GM19035 (cell line): ENCODE measurements around the gene MARK4.
"Not testable (repeated sequence)": the region's sequence is repeated elsewhere in the genome, so short reads cannot be mapped to it uniquely, and the experiment has no call there.

ENCODE experiments used
- ATAC-seq: cut with Tn5 transposase; IDR thresholded peaks from one replicate; pipeline ENCODE4 v1.9.1; 2021; ENCODE audit not compliant: unreplicated experiment

The MARK4 gene

DNA sequence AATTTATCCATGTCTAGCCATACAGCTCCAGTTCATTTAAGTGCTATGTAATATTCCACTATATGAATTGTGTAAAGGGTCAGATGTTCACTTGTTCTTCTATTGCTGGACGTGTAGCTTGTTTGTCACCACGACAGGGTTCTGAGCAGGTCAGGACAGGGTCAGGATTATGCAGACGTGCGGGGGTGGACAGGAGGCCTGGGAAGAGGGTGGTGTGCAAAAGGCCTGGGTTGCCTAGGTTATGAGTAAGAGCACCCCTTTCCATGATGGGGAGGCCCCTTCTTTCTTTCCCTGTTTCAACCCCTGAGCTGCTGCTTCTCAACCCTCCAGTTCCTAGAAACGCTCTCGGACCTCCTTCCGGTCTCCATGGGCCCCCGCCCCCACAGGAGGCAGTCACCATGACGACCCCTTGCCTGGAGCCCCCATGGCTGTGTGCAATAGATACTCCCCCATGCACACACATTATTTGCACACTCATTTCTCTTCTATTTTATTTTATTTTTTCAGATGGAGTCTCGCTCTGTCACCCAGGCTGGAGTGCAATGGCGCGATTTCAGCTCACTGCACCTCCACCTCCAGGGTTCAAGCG is 7.8 kb upstream of the MARK4 start:
- no peak for ATAC-seq

DNA sequence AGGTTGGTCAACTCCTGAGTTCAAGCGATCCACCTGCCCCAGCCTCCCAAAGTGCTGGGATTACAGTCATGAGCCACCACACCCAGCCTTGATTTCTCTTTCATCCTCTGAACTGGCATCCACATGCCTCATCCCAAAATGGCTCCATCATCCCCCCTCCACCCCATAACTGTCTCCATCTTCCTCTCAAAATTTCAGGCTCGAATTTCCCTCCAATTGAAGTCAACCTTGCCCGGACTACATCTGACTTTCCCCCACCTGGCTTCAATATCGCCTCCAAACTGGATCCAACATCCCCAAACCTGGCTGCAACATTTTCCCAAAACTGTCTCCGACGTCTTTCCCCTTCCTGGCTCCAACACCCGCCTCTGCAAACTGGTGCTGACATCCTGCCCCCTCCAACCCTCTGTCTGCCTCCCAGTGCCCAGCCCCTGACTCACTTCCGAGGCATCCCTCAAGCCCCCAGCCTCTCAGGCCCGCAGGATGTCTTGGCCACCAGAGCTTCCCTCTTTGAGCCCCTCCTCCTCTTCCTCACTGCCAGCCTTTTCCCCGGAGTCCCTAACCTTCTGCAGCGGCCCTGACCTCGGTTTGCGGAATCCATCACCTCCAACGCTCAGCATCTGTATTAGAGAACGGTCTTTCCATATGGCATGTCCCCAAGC is 6.8 kb upstream of the MARK4 start:
- no peak for ATAC-seq

GRCh38 chr19:45245334-45245787 is 5.7 kb upstream of the MARK4 start, which contains the start of gene EXOC3L2:
Gene EXOC3L2, minus strand, starts transcription at chr19:45245407. Its CDS starts 6,362 bp downstream, at chr19:45239045.
- no peak for ATAC-seq

- no peak for ATAC-seq
Observed at GRCh38 chr19:45245826-45246225, 5.2 kb upstream of the MARK4 start.

GRCh38 chr19:45247136-45247535 is 3.9 kb upstream of the MARK4 start:
- ATAC-seq, result no peak

- no peak for ATAC-seq
Observed at GRCh38 chr19:45249261-45250033, 1.6 kb upstream of the MARK4 start.

DNA sequence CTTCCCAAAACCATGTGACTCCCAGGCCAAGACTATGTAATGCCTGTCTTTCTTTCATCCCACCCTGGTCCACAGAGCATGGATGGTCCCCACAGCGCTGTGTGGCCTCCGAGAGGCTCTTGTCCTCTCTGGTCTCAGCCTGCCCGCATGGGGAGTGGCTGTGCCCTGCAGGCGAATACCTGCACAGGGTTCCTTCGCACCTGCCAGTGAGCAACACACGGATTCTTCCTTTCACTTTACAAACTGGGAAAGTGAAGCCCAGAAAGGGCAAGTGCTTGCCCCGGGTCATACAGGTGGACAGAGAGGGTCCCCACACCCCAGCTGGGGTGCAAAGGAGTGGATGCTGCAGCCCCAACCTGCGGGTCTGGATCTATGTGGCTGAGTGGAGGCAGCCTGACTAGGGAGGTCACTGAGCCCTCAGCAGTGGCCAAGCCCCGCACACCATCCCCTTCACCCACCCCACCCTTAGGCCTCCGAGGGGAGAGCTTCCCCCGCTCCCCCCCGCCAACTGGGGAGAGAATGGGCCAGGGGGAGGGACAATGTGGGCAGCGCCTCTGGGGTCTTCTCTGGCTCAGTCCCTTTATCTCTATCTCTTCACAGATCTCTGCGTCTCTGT is 747 bp upstream of the MARK4 start:
- no peak for ATAC-seq

GRCh38 chr19:45251452-45252354 is 632 bp downstream of the MARK4 start:
- no peak for ATAC-seq

- no peak for ATAC-seq
Observed at GRCh38 chr19:45253396-45254027, 2.4 kb downstream of the MARK4 start.

DNA sequence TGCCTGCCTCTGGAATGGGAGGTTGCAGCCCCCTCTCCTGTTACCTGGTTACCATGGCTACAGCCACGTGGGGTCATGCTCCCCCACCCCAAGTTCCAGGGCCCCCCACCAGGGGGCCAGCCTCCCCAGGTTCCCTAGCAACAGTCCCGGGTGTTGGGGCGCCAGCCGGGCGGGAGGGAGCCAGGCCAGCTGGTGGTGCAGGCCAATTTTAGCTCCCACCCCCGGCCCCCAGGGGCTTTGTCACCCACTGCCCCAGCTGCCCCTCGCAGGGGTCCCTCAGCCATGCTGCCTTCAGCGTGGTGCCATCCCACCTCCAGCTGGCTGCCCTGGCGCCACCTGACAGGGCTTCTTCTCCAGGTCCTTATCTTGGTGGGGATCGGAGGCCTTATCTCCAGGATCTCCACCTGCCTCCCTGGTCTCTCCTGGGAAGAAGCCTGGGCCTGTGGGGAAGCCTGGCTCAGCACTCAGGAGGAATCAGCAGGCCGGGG is 3.0 kb downstream of the MARK4 start:
- no peak for ATAC-seq

- no peak for ATAC-seq
Observed at GRCh38 chr19:45255611-45256157, 4.6 kb downstream of the MARK4 start.

GRCh38 chr19:45256836-45257235 is 5.8 kb downstream of the MARK4 start:
- no peak for ATAC-seq

GRCh38 chr19:45258862-45259261 is 7.8 kb downstream of the MARK4 start:
- no peak for ATAC-seq

DNA sequence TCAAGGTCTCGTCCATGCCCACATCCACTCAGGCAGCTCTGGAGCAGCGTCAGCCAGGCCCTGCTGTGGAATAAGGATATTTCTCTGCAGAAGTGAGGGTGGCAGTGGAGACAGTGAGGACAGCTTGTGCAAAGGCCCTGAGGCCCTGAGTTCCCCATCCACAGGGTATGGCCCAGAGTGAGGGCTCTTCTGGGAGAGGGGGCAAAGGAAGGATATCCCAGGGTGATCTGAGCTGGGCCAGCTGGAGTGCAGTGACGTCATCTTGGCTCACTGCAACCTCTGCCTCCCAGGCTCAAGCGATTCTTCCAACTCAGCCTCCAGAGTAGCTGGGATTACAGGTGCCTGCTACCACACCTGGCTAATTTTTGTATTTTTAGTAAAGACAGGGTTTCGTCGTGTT is 11.5 kb downstream of the MARK4 start:
- no peak for ATAC-seq

DNA sequence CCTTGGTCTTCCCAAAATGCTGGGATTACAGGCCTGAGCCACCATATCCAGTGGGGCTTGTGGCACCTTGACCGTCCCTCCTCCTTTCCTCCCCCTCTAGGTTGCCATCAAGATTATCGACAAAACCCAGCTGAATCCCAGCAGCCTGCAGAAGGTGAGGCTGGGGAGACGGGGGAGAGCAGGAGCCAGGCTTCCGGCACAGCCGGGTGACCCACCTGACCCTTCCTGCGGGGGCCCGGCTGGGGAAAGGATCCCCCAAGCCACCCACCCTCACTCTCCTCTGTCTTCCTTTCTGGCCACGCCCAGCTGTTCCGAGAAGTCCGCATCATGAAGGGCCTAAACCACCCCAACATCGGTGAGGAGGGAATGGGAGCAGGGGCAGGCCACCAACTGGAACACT is 11.9 kb downstream of the MARK4 start:
- ATAC-seq, result no peak

DNA sequence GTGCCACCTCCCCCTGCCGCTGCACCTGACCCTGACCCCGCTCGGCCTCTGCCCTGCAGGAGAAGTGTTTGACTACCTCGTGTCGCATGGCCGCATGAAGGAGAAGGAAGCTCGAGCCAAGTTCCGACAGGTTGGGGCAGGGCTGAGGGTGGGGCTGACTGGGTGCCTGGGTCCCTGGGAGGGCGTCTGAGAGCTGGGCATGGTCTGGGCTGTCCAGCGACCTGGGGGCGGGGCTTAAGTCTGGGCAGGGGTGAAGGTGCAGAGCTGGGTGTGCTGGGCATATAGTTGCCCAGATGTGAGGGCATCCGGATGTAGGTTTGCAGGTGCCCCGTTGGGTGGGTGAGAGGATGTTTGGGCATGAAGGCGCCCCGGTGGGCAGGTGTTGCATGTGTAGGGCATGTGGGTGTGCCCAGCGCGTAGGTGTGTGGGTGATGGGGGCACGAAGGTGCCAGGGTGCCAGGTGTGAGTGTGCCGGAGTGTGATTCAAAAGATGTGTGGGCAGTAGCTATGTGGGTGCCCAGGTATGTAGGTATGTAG is 13.8 kb downstream of the MARK4 start:
- ATAC-seq, result no peak

- no peak for ATAC-seq
Observed at GRCh38 chr19:45265375-45265774, 14.3 kb downstream of the MARK4 start.

- no peak for ATAC-seq
Observed at GRCh38 chr19:45267296-45267695, 16.2 kb downstream of the MARK4 start.

GRCh38 chr19:45269939-45270338 is 18.9 kb downstream of the MARK4 start:
- ATAC-seq, result not testable (repeated sequence)
